Natural killer cell (primary cell): ENCODE data around the gene THBD. TPM values are rescaled to one million over a fixed set of nuclear protein-coding genes. Genes with fewer than 3 reads are reported as not detected.
A peak's percentile ranks its signal among the peaks of the same experiment; 100 is the strongest.

Experiments
- ATAC-seq, 3 donors: fragments of 150-1000 bp in 2 of 3; fragments of 200-7000 bp in 1 of 3; cut with Tn5 transposase; 1 replicate in 1 of 3; 2 replicates in 2 of 3; pipeline ENCODE4 v1.10.0; 2021; ENCODE audit warnings: mild to moderate bottlenecking in 2 of 3, moderate library complexity in 2 of 3
- DNase-seq, 2 donors: peaks; one replicate each; pipeline versions ENCODE4 v3.0.0 to v3.0.0-alpha.2; 2013 to 2021; ENCODE audit warnings: mixed read lengths in 1 of 2
- H3K27ac ChIP-seq: one replicate; pipeline ENCODE4 v1.5.1; 2013; ENCODE audit warnings: mild to moderate bottlenecking, low read length
- H3K27me3 ChIP-seq: one replicate; pipeline ENCODE4 v1.6.1; 2013; ENCODE audit warnings: low read length; ENCODE audit not compliant: control insufficient read depth, insufficient read depth
- H3K36me3 ChIP-seq: one replicate; pipeline ENCODE4 v1.6.1; 2013; ENCODE audit warnings: low read length; ENCODE audit not compliant: control insufficient read depth, insufficient read depth
- H3K4me1 ChIP-seq: one replicate; pipeline ENCODE4 v1.6.1; 2013; ENCODE audit warnings: low read length; ENCODE audit not compliant: control insufficient read depth, insufficient read depth
- H3K4me3 ChIP-seq: one replicate; pipeline ENCODE4 v1.5.1; 2013; ENCODE audit warnings: low read length
- H3K9me3 ChIP-seq: one replicate; pipeline ENCODE4 v1.6.1; 2013; ENCODE audit warnings: low read length; ENCODE audit not compliant: control insufficient read depth, insufficient read depth
- H3K27ac Mint-ChIP-seq, 2 donors: one replicate each; pipeline ENCODE4 v1.8.0; 2022; ENCODE audit warnings: mild to moderate bottlenecking in 2 of 2, mixed read lengths in 2 of 2, moderate library complexity in 1 of 2
- H3K27me3 Mint-ChIP-seq, 2 donors: one replicate each; pipeline ENCODE4 v1.8.0; 2022; ENCODE audit warnings: low read depth in 2 of 2, mixed read lengths in 2 of 2
- H3K36me3 Mint-ChIP-seq: one replicate; pipeline ENCODE4 v1.8.0; 2022; ENCODE audit warnings: mixed read lengths
- H3K4me1 Mint-ChIP-seq, 2 donors: one replicate each; pipeline ENCODE4 v1.8.0; 2022; ENCODE audit warnings: mixed read lengths in 2 of 2
- H3K4me3 Mint-ChIP-seq: one replicate; pipeline ENCODE4 v1.8.0; 2022; ENCODE audit warnings: mild to moderate bottlenecking, moderate library complexity, mixed read lengths
- H3K9me3 Mint-ChIP-seq, 2 donors: one replicate each; pipeline ENCODE4 v1.8.0; 2022; ENCODE audit warnings: mixed read lengths in 2 of 2
- CTCF ChIP-seq: fragments of 200-600 bp; IDR thresholded peaks from one replicate; pipeline ENCODE4 v1.8.0; 2022; ENCODE audit warnings: antibody characterized with exemption
- WGBS: methylation state at CpG from one replicate; pipeline ENCODE4 v1.1.7; 2013; ENCODE audit warnings: missing lambda C conversion rate; ENCODE audit not compliant: insufficient coverage; 5-methylcytosine and 5-hydroxymethylcytosine counted together
- intact Hi-C: fragments of 100-400 bp; cut with micrococcal nuclease; formaldehyde crosslinking; loops from one replicate; pipeline ENCODE4 v1.14.2; 2022
- total RNA-seq, 4 donors: library from RNA; stranded (reverse); fragments of 120-200 nt in 1 of 4; gene quantifications; one replicate each; pipeline versions ENCODE4 v1.2.3 to v1.2.4, GENCODE V29; 2013 to 2022

The THBD gene
- total RNA-seq, 3 donors from 2014 or later (not counting 1 experiment from before 2014, with no cell fraction given), result 2.1 to 2.8 (median 2.1) TPM

GRCh38 chr20:23087587-23088251 lies 38.2 kb upstream of the THBD start:
- intact Hi-C loops, result no loop called here

GRCh38 chr20:23086931-23087411 lies 37.5 kb upstream of the THBD start:
- no peaks in the 10 kb centered on the region for H3K9me3 Mint-ChIP-seq
- peak overlapping the region; percentile 93 to 94 for H3K27ac Mint-ChIP-seq
- ATAC-seq (no peak), DNase-seq (no peak)
- Histone ChIP-seq H3K36me3 (no peaks in the 10 kb centered on the region), H3K27ac (peak overlapping the region; percentile 66), H3K4me1 (peaks cover 63% of the 10 kb centered on the region), H3K27me3 (no peaks in the 10 kb centered on the region), H3K9me3 (no peaks in the 10 kb centered on the region), H3K4me3 (no peak overlapping the region)
- TF ChIP-seq CTCF, result no peak
- H3K36me3 Mint-ChIP-seq, result no peaks in the 10 kb centered on the region
- WGBS, result 64% methylated on average over 14 of the region's 14 CpGs
- intact Hi-C loops, result no loop called here
- no peaks in the 10 kb centered on the region for H3K27me3 Mint-ChIP-seq
- H3K4me3 Mint-ChIP-seq, result peak overlapping the region; percentile 90
- peaks cover 50 to 68% of the 10 kb centered on the region in 2 donors for H3K4me1 Mint-ChIP-seq

More at GRCh38 chr20:23087587-23088251, 38.2 kb upstream of the THBD start:
- no peaks in the 10 kb centered on the region for H3K27me3 Mint-ChIP-seq
- no peak for ATAC-seq
- Histone ChIP-seq H3K4me1 (peaks cover 56% of the 10 kb centered on the region), H3K9me3 (no peaks in the 10 kb centered on the region), H3K27ac (peak overlapping the region; percentile 66), H3K36me3 (no peaks in the 10 kb centered on the region), H3K4me3 (no peak overlapping the region), H3K27me3 (no peaks in the 10 kb centered on the region)
- no peak for DNase-seq
- H3K9me3 Mint-ChIP-seq, result no peaks in the 10 kb centered on the region
- TF ChIP-seq CTCF, result no peak
- WGBS, result 74% methylated on average over 9 of the region's 9 CpGs
- peak overlapping the region; percentile 90 for H3K4me3 Mint-ChIP-seq
- H3K27ac Mint-ChIP-seq, result peak overlapping the region; percentile 93 to 94
- H3K4me1 Mint-ChIP-seq, result peaks cover 43 to 60% of the 10 kb centered on the region in 2 donors
- H3K36me3 Mint-ChIP-seq, result no peaks in the 10 kb centered on the region

- H3K27me3 ChIP-seq, result no peaks in the 10 kb centered on the region
- H3K9me3 ChIP-seq, result no peaks in the 10 kb centered on the region
- Mint-ChIP-seq H3K4me1 (peaks cover 59 to 76% of the 10 kb centered on the region in 2 donors), H3K9me3 (no peaks in the 10 kb centered on the region), H3K36me3 (no peaks in the 10 kb centered on the region), H3K4me3 (peak within 1 kb of the TSS; percentile 90), H3K27ac (peak within 1 kb of the TSS; percentile 93 to 94), H3K27me3 (no peaks in the 10 kb centered on the region)
- WGBS, result 20% methylated on average over 28 of the region's 28 CpGs
- DNase-seq, result peak; percentile 45 to 54
- intact Hi-C loops, result no loop called here
- no peak for TF ChIP-seq CTCF
- peak; percentile 85 to 87 (median 87) for ATAC-seq
- peaks cover 70% of the 10 kb centered on the region for H3K4me1 ChIP-seq
- H3K4me3 ChIP-seq, result peak within 1 kb of the TSS; percentile 25
- peak within 1 kb of the TSS; percentile 66 for H3K27ac ChIP-seq
- no peaks in the 10 kb centered on the region for H3K36me3 ChIP-seq
These were observed 36.6 kb upstream of the THBD start, which contains the start of gene CD93 for GRCh38 chr20:23086056-23086566. Gene CD93, minus strand, starts transcription at chr20:23086324. Its CDS starts 132 bp downstream, at chr20:23086192.
